ENCODE results near the gene RSPH10B.
"Not testable (repeated sequence)": the region's sequence is repeated elsewhere in the genome, so short reads cannot be mapped to it uniquely, and the experiment has no call there.

DNA sequence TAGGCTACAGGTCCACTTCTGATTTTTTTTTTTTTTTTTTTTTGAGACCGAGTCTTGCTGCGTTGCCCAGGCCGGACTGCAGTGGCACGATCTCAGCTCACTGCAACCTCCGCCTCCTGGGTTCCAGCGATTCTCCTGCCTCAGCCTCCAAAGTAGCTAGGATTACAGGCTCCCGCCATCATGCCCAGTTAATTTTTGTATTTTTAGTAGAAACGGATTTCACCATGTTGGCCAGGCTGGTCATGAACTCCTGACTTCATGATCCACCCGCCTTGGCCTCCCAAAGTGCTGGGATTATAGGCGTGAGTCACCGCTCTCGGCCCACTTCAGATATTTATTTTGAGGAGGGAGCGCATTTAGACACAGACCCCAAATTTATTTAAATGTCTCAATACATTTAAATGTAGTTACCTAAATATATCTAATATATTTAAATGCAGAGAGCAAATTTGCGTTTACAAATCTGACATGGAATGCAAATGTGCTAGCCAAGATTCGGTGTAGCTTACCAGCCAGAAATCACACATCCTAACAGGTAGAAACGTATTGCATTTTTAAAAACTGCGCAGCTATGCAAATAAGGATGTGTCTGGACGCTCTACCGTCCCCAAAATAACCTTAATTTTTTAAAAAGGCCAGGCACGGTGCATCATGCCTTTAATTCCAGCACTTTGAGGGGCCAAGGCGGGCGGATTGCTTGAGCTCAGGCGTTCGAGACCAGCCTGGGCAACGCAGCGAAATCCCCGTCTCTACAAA lies 37.5 kb upstream of the RSPH10B start:
- TF ChIP-seq, protein P1, sequence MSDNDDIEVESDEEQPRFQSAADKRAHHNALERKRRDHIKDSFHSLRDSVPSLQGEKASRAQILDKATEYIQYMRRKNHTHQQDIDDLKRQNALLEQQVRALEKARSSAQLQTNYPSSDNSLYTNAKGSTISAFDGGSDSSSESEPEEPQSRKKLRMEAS (IDR thresholded peaks at IDR 0.05; ENCODE audit: low read depth, low read length): not testable (repeated sequence)
- TF ChIP-seq CTCF (IDR thresholded peaks at IDR 0.05; ENCODE audit: low read depth, low read length); POLR2A (IDR thresholded peaks at IDR 0.05; ENCODE audit: extremely low read depth, insufficient read length); MYC (IDR thresholded peaks at IDR 0.05; ENCODE audit: low read depth, low read length): not testable (repeated sequence)
